ENCODE data around the gene KRT26. TPM values are rescaled to one million over a fixed set of nuclear protein-coding genes. Genes with fewer than 3 reads are reported as not detected.

KRT26 gene
- total and polyA plus RNA-seq, 8 donors, result not detected

DNA sequence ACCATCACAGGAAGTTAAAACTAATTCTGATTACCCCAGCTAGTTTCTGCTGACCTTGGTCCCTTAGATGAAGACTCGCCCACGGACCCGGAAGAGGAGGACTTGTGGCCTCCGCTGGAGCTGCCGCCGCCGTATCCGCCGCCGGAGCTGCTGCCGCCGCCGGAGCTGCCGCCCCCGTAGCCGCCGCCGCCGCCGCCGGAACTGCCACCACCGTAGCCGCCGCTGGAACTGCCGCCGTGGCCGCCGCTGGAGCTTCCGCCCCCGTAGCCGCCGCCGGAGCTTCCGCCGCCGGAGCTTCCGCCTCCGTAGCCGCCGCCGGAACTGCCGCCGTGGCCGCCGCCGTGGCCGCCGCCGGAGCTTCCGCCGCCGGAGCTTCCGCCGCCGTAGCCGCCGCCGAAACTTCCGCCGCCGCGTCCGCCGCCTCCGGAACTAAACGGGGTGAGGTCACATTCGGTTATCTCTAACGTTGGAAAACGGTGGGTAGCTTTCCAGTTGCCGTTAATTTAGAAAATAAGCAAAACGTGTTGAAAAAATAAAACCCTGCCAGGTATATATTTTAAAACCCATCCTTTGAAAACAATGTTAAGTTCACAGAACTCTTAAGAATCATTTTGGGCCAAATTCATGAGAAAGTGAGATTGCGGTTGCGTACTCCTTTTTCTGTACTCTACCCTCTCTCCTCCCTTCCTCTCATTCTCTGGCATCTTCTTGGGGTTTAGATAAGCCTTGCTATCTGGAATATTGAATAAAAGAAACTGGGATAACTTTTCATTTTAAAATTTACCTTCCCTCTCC, 46.9 kb upstream of the KRT26 start:
- TF ChIP-seq POLR2AphosphoS5 (IDR thresholded peaks at IDR 0.05), result peak in 2 of 3 donors; percentile 50 to 55
- TF ChIP-seq, protein P1, sequence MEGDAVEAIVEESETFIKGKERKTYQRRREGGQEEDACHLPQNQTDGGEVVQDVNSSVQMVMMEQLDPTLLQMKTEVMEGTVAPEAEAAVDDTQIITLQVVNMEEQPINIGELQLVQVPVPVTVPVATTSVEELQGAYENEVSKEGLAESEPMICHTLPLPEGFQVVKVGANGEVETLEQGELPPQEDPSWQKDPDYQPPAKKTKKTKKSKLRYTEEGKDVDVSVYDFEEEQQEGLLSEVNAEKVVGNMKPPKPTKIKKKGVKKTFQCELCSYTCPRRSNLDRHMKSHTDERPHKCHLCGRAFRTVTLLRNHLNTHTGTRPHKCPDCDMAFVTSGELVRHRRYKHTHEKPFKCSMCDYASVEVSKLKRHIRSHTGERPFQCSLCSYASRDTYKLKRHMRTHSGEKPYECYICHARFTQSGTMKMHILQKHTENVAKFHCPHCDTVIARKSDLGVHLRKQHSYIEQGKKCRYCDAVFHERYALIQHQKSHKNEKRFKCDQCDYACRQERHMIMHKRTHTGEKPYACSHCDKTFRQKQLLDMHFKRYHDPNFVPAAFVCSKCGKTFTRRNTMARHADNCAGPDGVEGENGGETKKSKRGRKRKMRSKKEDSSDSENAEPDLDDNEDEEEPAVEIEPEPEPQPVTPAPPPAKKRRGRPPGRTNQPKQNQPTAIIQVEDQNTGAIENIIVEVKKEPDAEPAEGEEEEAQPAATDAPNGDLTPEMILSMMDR (IDR thresholded peaks at IDR 0.05), result no peak
- H3K9me3 ChIP-seq, result peaks cover 0 to 3% (median 1%) of the 10 kb centered on the region in 4 donors
- no peaks in the 10 kb centered on the region for H3K27me3 ChIP-seq
- peak overlapping the region; percentile 85 to 99 (median 89) for H3K27ac ChIP-seq
- WGBS, 5 donors, result 1 to 2% (median 2%) methylated on average over 33 to 73 of the region's 73 CpGs
- H3K36me3 ChIP-seq, result peaks cover 4 to 19% (median 12%) of the 10 kb centered on the region in 4 donors
- H3K4me1 ChIP-seq, result peaks cover 6 to 15% (median 13%) of the 10 kb centered on the region in 4 donors
- DNase-seq, result peak; percentile 83 to 97
- intact Hi-C loops (cut with DNase I; ENCODE audit: low total_unique reads), result no loop called here
- H3K4me3 ChIP-seq, result peak overlapping the region; percentile 59 to 83 (median 68)

DNA sequence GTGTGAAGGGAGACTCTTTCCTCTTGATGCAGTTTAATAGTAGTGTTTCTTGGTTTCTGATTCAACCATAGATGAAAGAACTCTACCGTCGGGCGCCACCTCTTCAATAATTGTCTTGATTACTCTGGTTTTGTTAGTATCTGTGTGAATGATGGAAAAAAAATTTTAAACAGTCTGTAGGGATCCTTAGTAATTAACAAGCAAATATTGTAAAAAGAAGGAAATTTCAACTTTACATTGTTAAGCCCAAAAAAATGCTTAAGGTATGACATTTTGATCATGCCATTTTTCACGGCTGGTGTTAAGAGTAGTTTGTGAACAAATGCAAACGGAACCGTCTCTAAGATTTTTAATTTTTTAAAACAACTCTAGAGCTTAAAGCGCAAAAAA, 46.3 kb upstream of the KRT26 start:
- peaks cover 6 to 15% (median 13%) of the 10 kb centered on the region in 4 donors for H3K4me1 ChIP-seq
- no peak for TF ChIP-seq POLR2AphosphoS5 (IDR thresholded peaks at IDR 0.05)
- TF ChIP-seq POLR2A (IDR thresholded peaks at IDR 0.05), result no peak
- TF ChIP-seq EP300 (IDR thresholded peaks at IDR 0.05), result no peak
- no peak for DNase-seq
- H3K27me3 ChIP-seq, result no peaks in the 10 kb centered on the region
- peak overlapping the region; percentile 85 to 99 (median 89) for H3K27ac ChIP-seq
- H3K4me3 ChIP-seq, result peak overlapping the region; percentile 59 to 83 (median 68)
- intact Hi-C loops (cut with DNase I; ENCODE audit: low total_unique reads), result no loop called here
- 8 to 20% (median 18%) methylated on average over 7 of the region's 7 CpGs for WGBS, 5 donors
- peaks cover 4 to 19% (median 12%) of the 10 kb centered on the region in 4 donors for H3K36me3 ChIP-seq
- peaks cover 0 to 3% (median 1%) of the 10 kb centered on the region in 4 donors for H3K9me3 ChIP-seq

DNA sequence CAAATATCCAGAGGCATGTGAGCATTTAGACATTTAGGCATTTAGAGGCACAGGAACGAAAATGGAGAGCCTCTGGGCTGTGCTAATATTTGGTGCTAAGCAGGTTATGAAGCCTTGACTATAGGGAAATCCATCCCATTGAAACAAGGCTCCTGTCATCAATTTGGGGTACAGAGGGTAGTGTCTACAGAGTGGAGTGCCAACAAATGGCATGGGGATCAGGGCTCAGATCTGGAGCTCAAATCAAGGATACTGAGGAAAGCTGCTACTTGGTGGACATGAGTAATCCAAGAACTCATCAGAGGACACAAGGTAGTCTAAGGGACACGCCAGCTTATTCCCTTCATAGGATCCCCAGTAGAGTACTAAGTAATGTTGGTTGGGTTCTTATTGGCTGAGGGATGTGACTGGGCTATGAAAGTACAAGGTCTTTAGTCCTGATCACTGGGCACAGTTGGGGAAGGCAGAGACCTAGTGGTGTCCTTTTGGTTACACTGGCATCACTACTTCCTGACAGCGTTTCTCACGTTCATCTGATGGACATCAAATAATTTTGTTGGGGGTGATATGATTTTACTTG, 45.2 kb upstream of the KRT26 start:
- Histone ChIP-seq H3K9me3 (peaks cover 0 to 3% (median 1%) of the 10 kb centered on the region in 4 donors), H3K27me3 (peaks cover 3 to 10% (median 4%) of the 10 kb centered on the region in 3 donors), H3K4me1 (peaks cover 6 to 15% (median 13%) of the 10 kb centered on the region in 4 donors), H3K36me3 (peaks cover 4 to 16% (median 10%) of the 10 kb centered on the region in 4 donors), H3K4me3 (no peak overlapping the region), H3K27ac (no peak overlapping the region)
- intact Hi-C loops (cut with DNase I; ENCODE audit: low total_unique reads), result no loop called here
- TF ChIP-seq POLR2A (IDR thresholded peaks at IDR 0.05) (no peak), POLR2AphosphoS5 (IDR thresholded peaks at IDR 0.05) (no peak), EP300 (IDR thresholded peaks at IDR 0.05) (no peak)
- TF ChIP-seq, protein P1 (IDR thresholded peaks at IDR 0.05), result no peak
- no peak for DNase-seq
- WGBS, 5 donors, result 94 to 98% (median 97%) methylated on average over 4 of the region's 4 CpGs

DNA sequence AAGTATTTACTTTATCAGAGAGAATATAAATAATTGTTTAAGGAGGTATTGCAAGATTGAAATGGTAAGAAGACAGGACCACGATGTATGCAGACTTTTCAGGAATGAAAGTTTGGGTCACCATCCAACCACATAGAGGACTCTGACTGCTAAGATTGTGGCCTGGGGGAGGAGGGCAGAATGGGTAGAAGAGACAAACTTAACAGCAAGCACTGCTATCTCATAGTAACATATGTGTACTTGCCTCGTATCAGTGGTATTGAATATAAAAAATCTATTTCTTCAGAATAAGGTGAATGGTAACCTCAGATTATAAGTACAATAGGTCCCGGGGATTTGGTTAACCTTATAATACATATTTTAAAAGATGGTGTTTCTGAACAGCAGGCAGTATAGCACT, 44.6 kb upstream of the KRT26 start:
- 74 to 90% (median 78%) methylated on average over 3 of the region's 3 CpGs for WGBS, 5 donors
- no peak for DNase-seq
- Histone ChIP-seq H3K9me3 (peaks cover 0 to 3% (median 1%) of the 10 kb centered on the region in 4 donors), H3K4me1 (peaks cover 6 to 15% (median 13%) of the 10 kb centered on the region in 4 donors), H3K36me3 (peaks cover 4 to 13% (median 9%) of the 10 kb centered on the region in 4 donors), H3K4me3 (no peak overlapping the region), H3K27me3 (peaks cover 3 to 16% (median 5%) of the 10 kb centered on the region in 3 donors), H3K27ac (no peak overlapping the region)
- TF ChIP-seq POLR2AphosphoS5 (IDR thresholded peaks at IDR 0.05), result no peak
- TF ChIP-seq POLR2A (IDR thresholded peaks at IDR 0.05), result no peak
- TF ChIP-seq EP300 (IDR thresholded peaks at IDR 0.05), result no peak
- TF ChIP-seq, protein P1 (IDR thresholded peaks at IDR 0.05), result no peak
- intact Hi-C loops (cut with DNase I; ENCODE audit: low total_unique reads), result no loop called here

Measured in stomach (tissue), 9 donors.